Spleen (tissue), 7 donors: ENCODE measurements around the gene NLGN1.

Source experiments
- POLR2A ChIP-seq, 3 donors: fragments of 450-650 bp; IDR thresholded peaks; one replicate each; pipeline ENCODE4 v1.5.1; 2017; ENCODE audit warnings: antibody characterized with exemption in 3 of 3, mild to moderate bottlenecking in 1 of 3
- TF ChIP-seq, protein P1 (sequence below), 11 experiments: fragments of 200-600 bp in 7 of 11; fragments of 450-650 bp in 4 of 11; sonication (generic) in 4 of 11; IDR thresholded peaks in 8 of 11; conservative IDR thresholded peaks in 3 of 11; 1 replicate in 7 of 11; 2 replicates in 4 of 11; pipeline versions ENCODE4 v1.4.0 to v1.8.0; 2016 to 2021; ENCODE audit warnings: antibody characterized with exemption in 11 of 11, inconsistent platforms in 4 of 11, mild to moderate bottlenecking in 1 of 11
- donor health status: DM: no; HTN: no; CAD: no; lungs with moderate emphysema.
- donor health status: DM: no; HTN: no; CAD: no.
- donor health status: DM: no; HTN: no; CAD: no.

DNA sequence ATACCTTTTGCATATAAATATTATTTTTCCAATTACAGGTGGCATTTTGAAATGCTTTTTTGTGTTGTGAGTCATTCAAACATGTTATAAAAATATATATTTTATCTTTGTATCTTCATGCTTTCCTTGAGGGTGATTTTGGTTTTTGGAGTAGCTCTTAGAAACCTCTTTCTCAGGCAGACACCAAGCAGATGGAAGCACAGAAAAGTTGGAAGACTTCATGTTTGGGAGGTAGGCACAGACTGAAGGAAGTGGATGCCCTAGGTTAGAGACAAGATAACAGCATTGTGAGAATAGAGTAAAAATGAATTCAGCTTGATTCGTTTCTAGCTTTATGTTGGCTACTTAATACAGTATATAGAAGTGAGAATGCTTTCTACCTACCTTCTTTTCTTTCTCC lies 338.3 kb downstream of the NLGN1 start:
- TF ChIP-seq, protein P1, sequence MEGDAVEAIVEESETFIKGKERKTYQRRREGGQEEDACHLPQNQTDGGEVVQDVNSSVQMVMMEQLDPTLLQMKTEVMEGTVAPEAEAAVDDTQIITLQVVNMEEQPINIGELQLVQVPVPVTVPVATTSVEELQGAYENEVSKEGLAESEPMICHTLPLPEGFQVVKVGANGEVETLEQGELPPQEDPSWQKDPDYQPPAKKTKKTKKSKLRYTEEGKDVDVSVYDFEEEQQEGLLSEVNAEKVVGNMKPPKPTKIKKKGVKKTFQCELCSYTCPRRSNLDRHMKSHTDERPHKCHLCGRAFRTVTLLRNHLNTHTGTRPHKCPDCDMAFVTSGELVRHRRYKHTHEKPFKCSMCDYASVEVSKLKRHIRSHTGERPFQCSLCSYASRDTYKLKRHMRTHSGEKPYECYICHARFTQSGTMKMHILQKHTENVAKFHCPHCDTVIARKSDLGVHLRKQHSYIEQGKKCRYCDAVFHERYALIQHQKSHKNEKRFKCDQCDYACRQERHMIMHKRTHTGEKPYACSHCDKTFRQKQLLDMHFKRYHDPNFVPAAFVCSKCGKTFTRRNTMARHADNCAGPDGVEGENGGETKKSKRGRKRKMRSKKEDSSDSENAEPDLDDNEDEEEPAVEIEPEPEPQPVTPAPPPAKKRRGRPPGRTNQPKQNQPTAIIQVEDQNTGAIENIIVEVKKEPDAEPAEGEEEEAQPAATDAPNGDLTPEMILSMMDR (IDR thresholded peaks at IDR 0.05 in 8 of 11, conservative IDR thresholded peaks at IDR 0.05 in 3 of 11), result no peak
- no peak for TF ChIP-seq POLR2A (IDR thresholded peaks at IDR 0.05)
